GM19468 (cell line): Measurements from ENCODE around the gene ST7.
"Not testable (repeated sequence)": the region's sequence is repeated elsewhere in the genome, so short reads cannot be mapped to it uniquely, and the experiment has no call there.

ENCODE experiments used
- ATAC-seq: cut with Tn5 transposase; IDR thresholded peaks from one replicate; pipeline ENCODE4 v1.9.1; 2021; ENCODE audit warnings: mild to moderate bottlenecking, moderate library complexity, moderate number of reproducible peaks; ENCODE audit not compliant: unreplicated experiment; ENCODE audit errors: extremely low read depth

Gene ST7

GRCh38 chr7:117238472-117238871 is 285.2 kb downstream of the ST7 start:
- ATAC-seq, result no peak

GRCh38 chr7:117238937-117239336 is 285.6 kb downstream of the ST7 start:
- no peak for ATAC-seq

- no peak for ATAC-seq
Measured at GRCh38 chr7:117241088-117241487, 287.8 kb downstream of the ST7 start.

GRCh38 chr7:117243390-117243789 is 290.1 kb downstream of the ST7 start:
- ATAC-seq, result no peak

- not testable (repeated sequence) for ATAC-seq
Measured at GRCh38 chr7:117245703-117246102, 292.4 kb downstream of the ST7 start.

- ATAC-seq, result no peak
Measured at GRCh38 chr7:117247809-117248208, 294.5 kb downstream of the ST7 start.

- no peak for ATAC-seq
Measured at GRCh38 chr7:117248829-117249228, 295.5 kb downstream of the ST7 start.

- ATAC-seq, result no peak
Measured at GRCh38 chr7:117249696-117250095, 296.4 kb downstream of the ST7 start.

GRCh38 chr7:117250245-117250644 is 296.9 kb downstream of the ST7 start:
- ATAC-seq, result no peak

- no peak for ATAC-seq
Measured at GRCh38 chr7:117250801-117251200, 297.5 kb downstream of the ST7 start.

GRCh38 chr7:117251687-117252086 is 298.4 kb downstream of the ST7 start:
- no peak for ATAC-seq

- no peak for ATAC-seq
Measured at GRCh38 chr7:117259615-117260014, 306.3 kb downstream of the ST7 start.

- ATAC-seq, result no peak
Measured at GRCh38 chr7:117262546-117262945, 309.2 kb downstream of the ST7 start.

GRCh38 chr7:117264716-117265115 is 311.4 kb downstream of the ST7 start:
- no peak for ATAC-seq

- no peak for ATAC-seq
Measured at GRCh38 chr7:117269417-117269816, 316.1 kb downstream of the ST7 start.

GRCh38 chr7:117269886-117270285 is 316.6 kb downstream of the ST7 start:
- ATAC-seq, result no peak

- ATAC-seq, result no peak
Measured at GRCh38 chr7:117270371-117270770, 317.1 kb downstream of the ST7 start.

GRCh38 chr7:117271566-117271965 is 318.3 kb downstream of the ST7 start:
- no peak for ATAC-seq

GRCh38 chr7:117272017-117272759 is 318.9 kb downstream of the ST7 start:
- ATAC-seq, result no peak

- ATAC-seq, result no peak
Measured at GRCh38 chr7:117273325-117273724, 320.0 kb downstream of the ST7 start.

GRCh38 chr7:117273814-117274225 is 320.5 kb downstream of the ST7 start:
- ATAC-seq, result no peak

- ATAC-seq, result no peak
Measured at GRCh38 chr7:117274951-117275350, 321.6 kb downstream of the ST7 start.
